ENCODE data around the gene NAB1. TPM values are rescaled to one million over a fixed set of nuclear protein-coding genes. Genes with fewer than 3 reads are reported as not detected.

NAB1 gene
- total RNA-seq, 1 experiment from 2014 or later, result 52.1 TPM

DNA sequence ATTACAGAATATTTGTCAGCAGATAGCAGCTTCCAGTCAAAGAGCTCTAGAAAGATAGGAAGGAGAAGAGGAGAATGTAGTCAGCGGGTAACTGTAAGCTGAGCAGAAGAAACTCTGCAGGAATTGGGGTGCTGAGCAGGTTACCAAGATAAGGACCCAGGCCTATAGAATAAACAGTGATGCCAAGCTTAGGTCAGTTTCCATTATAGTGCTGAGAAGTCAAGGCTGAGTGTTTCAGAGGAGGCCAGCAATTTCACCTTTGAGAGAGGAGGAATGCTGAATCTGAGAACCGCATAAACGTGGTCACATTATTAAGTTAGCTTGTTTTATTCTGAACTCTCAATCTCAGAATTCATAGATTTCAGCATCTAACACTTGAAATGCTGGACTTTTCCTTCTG, 13.9 kb downstream of the NAB1 start:
- no peak overlapping the region for H3K4me3 Mint-ChIP-seq (ENCODE audit: low read depth, unreplicated experiment)
- peaks cover 4% of the 10 kb centered on the region for H3K36me3 Mint-ChIP-seq (ENCODE audit: insufficient read depth, unreplicated experiment)
- DNase-seq, result no peak
- no peaks in the 10 kb centered on the region for H3K27me3 Mint-ChIP-seq (ENCODE audit: unreplicated experiment)
- BruUV-seq (replicated peaks), result no TSS peak
- H3K4me1 Mint-ChIP-seq (ENCODE audit: low read depth, unreplicated experiment), result peaks cover 9% of the 10 kb centered on the region
- H3K9me3 Mint-ChIP-seq (ENCODE audit: low read depth, unreplicated experiment), result peaks cover 2% of the 10 kb centered on the region
- CTCF ChIA-PET, result interaction anchor here (1.7 kb wide), 1 partner anchor 18 kb away, joined by 5 read pairs; no protein-coding TSS in a partner anchor
- intact Hi-C loops (cut with micrococcal nuclease; ENCODE audit: unreplicated experiment), result no loop called here
- H3K27ac Mint-ChIP-seq (ENCODE audit: unreplicated experiment), result no peak overlapping the region
- TF ChIP-seq, protein P1, sequence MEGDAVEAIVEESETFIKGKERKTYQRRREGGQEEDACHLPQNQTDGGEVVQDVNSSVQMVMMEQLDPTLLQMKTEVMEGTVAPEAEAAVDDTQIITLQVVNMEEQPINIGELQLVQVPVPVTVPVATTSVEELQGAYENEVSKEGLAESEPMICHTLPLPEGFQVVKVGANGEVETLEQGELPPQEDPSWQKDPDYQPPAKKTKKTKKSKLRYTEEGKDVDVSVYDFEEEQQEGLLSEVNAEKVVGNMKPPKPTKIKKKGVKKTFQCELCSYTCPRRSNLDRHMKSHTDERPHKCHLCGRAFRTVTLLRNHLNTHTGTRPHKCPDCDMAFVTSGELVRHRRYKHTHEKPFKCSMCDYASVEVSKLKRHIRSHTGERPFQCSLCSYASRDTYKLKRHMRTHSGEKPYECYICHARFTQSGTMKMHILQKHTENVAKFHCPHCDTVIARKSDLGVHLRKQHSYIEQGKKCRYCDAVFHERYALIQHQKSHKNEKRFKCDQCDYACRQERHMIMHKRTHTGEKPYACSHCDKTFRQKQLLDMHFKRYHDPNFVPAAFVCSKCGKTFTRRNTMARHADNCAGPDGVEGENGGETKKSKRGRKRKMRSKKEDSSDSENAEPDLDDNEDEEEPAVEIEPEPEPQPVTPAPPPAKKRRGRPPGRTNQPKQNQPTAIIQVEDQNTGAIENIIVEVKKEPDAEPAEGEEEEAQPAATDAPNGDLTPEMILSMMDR (IDR thresholded peaks at IDR 0.05; ENCODE audit: unreplicated experiment), result no peak

DNA sequence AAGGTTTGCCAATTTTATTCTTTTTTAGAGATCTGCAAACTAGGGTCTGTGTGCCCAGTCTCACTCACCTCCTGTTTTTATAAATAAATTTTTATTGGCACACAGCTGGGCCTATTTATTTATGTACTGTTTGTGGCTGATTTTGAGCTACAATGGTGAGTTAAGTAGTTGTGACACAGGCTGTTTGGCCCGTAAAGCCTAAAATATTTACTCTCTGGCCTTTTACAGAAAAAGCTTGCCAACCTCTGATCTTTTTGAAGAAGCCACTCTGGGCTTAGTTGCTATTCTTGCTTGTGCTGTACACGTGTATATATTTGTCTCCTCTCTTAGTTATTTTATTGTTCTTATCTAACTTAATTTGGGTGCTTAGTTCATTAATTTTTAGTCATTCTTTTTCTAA, 14.5 kb downstream of the NAB1 start:
- CTCF ChIA-PET, result interaction anchor here (0.5 to 1.7 kb wide), 2 partner anchors 17 to 304 kb away, joined by 5 to 7 read pairs; no protein-coding TSS in a partner anchor
- Mint-ChIP-seq H3K36me3 (ENCODE audit: insufficient read depth, unreplicated experiment) (peaks cover 4% of the 10 kb centered on the region), H3K27ac (ENCODE audit: unreplicated experiment) (no peak overlapping the region), H3K9me3 (ENCODE audit: low read depth, unreplicated experiment) (peaks cover 2% of the 10 kb centered on the region), H3K4me3 (ENCODE audit: low read depth, unreplicated experiment) (no peak overlapping the region), H3K4me1 (ENCODE audit: low read depth, unreplicated experiment) (peaks cover 9% of the 10 kb centered on the region), H3K27me3 (ENCODE audit: unreplicated experiment) (no peaks in the 10 kb centered on the region)
- intact Hi-C loops (cut with micrococcal nuclease; ENCODE audit: unreplicated experiment), result no loop called here
- no TSS peak for BruUV-seq (replicated peaks)
- DNase-seq, result no peak
- TF ChIP-seq, protein P1 (IDR thresholded peaks at IDR 0.05; ENCODE audit: unreplicated experiment), result no peak

DNA sequence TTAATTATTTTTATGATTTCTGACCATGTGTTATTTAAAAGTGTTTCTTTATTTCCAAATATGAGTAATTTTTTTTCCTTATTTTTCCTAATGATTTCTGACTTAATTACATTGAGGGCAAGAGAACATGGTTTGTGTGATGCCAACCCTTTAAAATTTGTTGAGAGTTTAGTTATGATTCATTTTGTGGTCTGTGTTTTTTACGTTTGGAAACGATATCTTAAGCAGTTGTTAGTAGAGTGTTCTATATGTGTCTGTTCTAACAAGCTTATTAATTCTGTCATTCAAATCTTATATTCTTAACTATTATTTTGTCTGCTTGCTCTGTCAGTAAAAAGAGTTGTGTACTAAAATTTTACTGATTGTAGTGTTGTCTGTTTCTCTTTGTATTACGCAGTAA, 15.0 kb downstream of the NAB1 start:
- H3K36me3 Mint-ChIP-seq (ENCODE audit: insufficient read depth, unreplicated experiment), result peaks cover 4% of the 10 kb centered on the region
- no peak overlapping the region for H3K4me3 Mint-ChIP-seq (ENCODE audit: low read depth, unreplicated experiment)
- CTCF ChIA-PET, result interaction anchor here (0.7 kb wide), 1 partner anchor 216 kb away, joined by 4 read pairs; no protein-coding TSS in a partner anchor
- H3K9me3 Mint-ChIP-seq (ENCODE audit: low read depth, unreplicated experiment), result peaks cover 2% of the 10 kb centered on the region
- no peak overlapping the region for H3K27ac Mint-ChIP-seq (ENCODE audit: unreplicated experiment)
- no TSS peak for BruUV-seq (replicated peaks)
- peaks cover 9% of the 10 kb centered on the region for H3K4me1 Mint-ChIP-seq (ENCODE audit: low read depth, unreplicated experiment)
- no peaks in the 10 kb centered on the region for H3K27me3 Mint-ChIP-seq (ENCODE audit: unreplicated experiment)
- TF ChIP-seq, protein P1 (IDR thresholded peaks at IDR 0.05; ENCODE audit: unreplicated experiment), result no peak
- intact Hi-C loops (cut with micrococcal nuclease; ENCODE audit: unreplicated experiment), result no loop called here
- DNase-seq, result no peak

DNA sequence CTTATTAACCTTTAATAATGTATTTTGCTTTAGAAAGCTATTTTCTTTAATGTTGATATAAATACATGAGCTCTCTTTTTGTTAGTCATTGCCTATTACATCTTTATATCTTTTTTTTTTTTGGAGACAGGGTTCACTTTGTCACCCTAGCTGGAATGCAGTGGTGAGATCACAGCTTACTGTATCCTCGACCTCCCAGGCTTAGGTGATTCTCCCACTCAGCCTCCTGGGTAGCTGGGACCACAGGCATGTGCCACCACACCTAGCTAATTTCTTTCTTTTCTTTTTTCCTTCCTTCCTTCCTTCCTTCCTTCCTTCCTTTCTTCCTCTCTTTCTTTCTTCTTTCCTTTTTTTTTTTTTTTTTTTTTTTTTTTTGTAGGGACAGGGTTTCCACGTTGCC, 15.4 kb downstream of the NAB1 start:
- no peak overlapping the region for H3K27ac Mint-ChIP-seq (ENCODE audit: unreplicated experiment)
- TF ChIP-seq, protein P1 (IDR thresholded peaks at IDR 0.05; ENCODE audit: unreplicated experiment), result no peak
- H3K36me3 Mint-ChIP-seq (ENCODE audit: insufficient read depth, unreplicated experiment), result peaks cover under 1% of the 10 kb centered on the region
- no peaks in the 10 kb centered on the region for H3K27me3 Mint-ChIP-seq (ENCODE audit: unreplicated experiment)
- DNase-seq, result no peak
- peaks cover 2% of the 10 kb centered on the region for H3K9me3 Mint-ChIP-seq (ENCODE audit: low read depth, unreplicated experiment)
- H3K4me1 Mint-ChIP-seq (ENCODE audit: low read depth, unreplicated experiment), result peaks cover 9% of the 10 kb centered on the region
- no TSS peak for BruUV-seq (replicated peaks)
- H3K4me3 Mint-ChIP-seq (ENCODE audit: low read depth, unreplicated experiment), result no peak overlapping the region
- intact Hi-C loops (cut with micrococcal nuclease; ENCODE audit: unreplicated experiment), result no loop called here
- CTCF ChIA-PET, result interaction anchor here (0.6 to 0.7 kb wide), 2 partner anchors 52 to 217 kb away, joined by 3 to 4 read pairs; no protein-coding TSS in a partner anchor
